NCI-H187 (cell line): Measurements from ENCODE around the gene H1-8.

Experiments
- DNase-seq, 2 experiments: peaks; one replicate each; lab custom pipeline; 2025; lab: John Stamatoyannopoulos, UW

H1-8 gene

GRCh38 chr3:129556358-129556695 lies 13.4 kb downstream of the H1-8 start:
- no peak for DNase-seq

- no peak for DNase-seq
These were observed 14.0 kb downstream of the H1-8 start for GRCh38 chr3:129556890-129557547.

GRCh38 chr3:129557548-129557894 lies 14.5 kb downstream of the H1-8 start:
- no peak for DNase-seq

GRCh38 chr3:129558081-129558771 lies 15.3 kb downstream of the H1-8 start:
- DNase-seq: no peak

GRCh38 chr3:129558772-129559564 lies 16.0 kb downstream of the H1-8 start:
- no peak for DNase-seq

GRCh38 chr3:129559565-129560079 lies 16.6 kb downstream of the H1-8 start:
- DNase-seq: no peak

GRCh38 chr3:129560269-129560787 lies 17.4 kb downstream of the H1-8 start:
- no peak for DNase-seq

- DNase-seq: no peak
These were observed 18.1 kb downstream of the H1-8 start for GRCh38 chr3:129560911-129561594.

GRCh38 chr3:129561619-129562248 lies 18.8 kb downstream of the H1-8 start:
- DNase-seq: no peak

- DNase-seq: no peak
These were observed 19.8 kb downstream of the H1-8 start for GRCh38 chr3:129562803-129563202.

GRCh38 chr3:129563332-129563731 lies 20.4 kb downstream of the H1-8 start:
- no peak for DNase-seq

GRCh38 chr3:129563850-129564535 lies 21.0 kb downstream of the H1-8 start:
- DNase-seq: no peak

GRCh38 chr3:129564981-129565644 lies 22.1 kb downstream of the H1-8 start:
- no peak for DNase-seq

- DNase-seq: no peak
These were observed 22.9 kb downstream of the H1-8 start for GRCh38 chr3:129565902-129566301.

- no peak for DNase-seq
These were observed 24.3 kb downstream of the H1-8 start for GRCh38 chr3:129567176-129567705.

- no peak for DNase-seq
These were observed 25.0 kb downstream of the H1-8 start for GRCh38 chr3:129567939-129568338.

- no peak for DNase-seq
These were observed 26.9 kb downstream of the H1-8 start for GRCh38 chr3:129569856-129570255.

- DNase-seq: no peak
These were observed 28.9 kb downstream of the H1-8 start for GRCh38 chr3:129571605-129572547.

- DNase-seq: no peak
These were observed 29.6 kb downstream of the H1-8 start for GRCh38 chr3:129572603-129573002.
